HepG2 (cell line): ENCODE measurements around the gene DPH7. TPM values are rescaled to one million over a fixed set of nuclear protein-coding genes. Genes with fewer than 3 reads are reported as not detected.

Experiments used
- ATAC-seq: fragments of 200-7000 bp; cut with Tn5 transposase; 3 replicates; pipeline ENCODE4 v1.9.1; 2020; ENCODE audit warnings: mild to moderate bottlenecking, moderate library complexity
- BruUV-seq: library from RNA; stranded (reverse); fragments of 400-500 nt; replicated peaks from 2 replicates; lab custom pipeline; 2021; lab: Mats Ljungman, UMichigan
- CTCF ChIA-PET: fragments of 300-600 bp; formaldehyde crosslinking; extraction: SDS; loops from one replicate; lab custom pipeline; 2021; ENCODE audit warnings: low total read pairs, inconsistent platforms, low intra/inter-chr PET ratio; lab: Yijun Ruan, JAX
- POLR2A ChIA-PET: fragments of 350-600 bp; sonication (Branson Sonifier 250); formaldehyde crosslinking; loops from one replicate; lab custom pipeline; 2020; ENCODE audit warnings: antibody characterized with exemption, inconsistent platforms; lab: Yijun Ruan, JAX
- DNase-seq: peaks from one replicate; pipeline ENCODE4 v3.0.0-alpha.2; 2015; ENCODE audit warnings: low spot score
- FAIRE-seq: peaks from 3 replicates; lab custom pipeline; 2011; peaks lifted over from hg19 to GRCh38; lab: Jason Lieb, UNC
- H2AFZ ChIP-seq: one replicate; pipeline ENCODE4 v1.6.1; 2011; ENCODE audit warnings: low read length, inconsistent platforms
- H3K27ac ChIP-seq: fragments of 300-600 bp; 3 replicates; pipeline ENCODE4 v1.8.0; 2011; ENCODE audit warnings: mixed run types, mild to moderate bottlenecking, mixed read lengths, low read length, inconsistent platforms; ENCODE audit not compliant: insufficient read depth; ENCODE audit errors: extremely low read length
- H3K27me3 ChIP-seq, 2 experiments: fragments of 200-600 bp in 1 of 2; 2 replicates in 1 of 2; 3 replicates in 1 of 2; pipeline versions ENCODE4 v1.6.0 to v1.8.0; 2011; ENCODE audit warnings: low read length in 2 of 2, mild to moderate bottlenecking in 2 of 2, moderate library complexity in 2 of 2, inconsistent platforms in 1 of 2; ENCODE audit not compliant: insufficient read depth in 2 of 2, control insufficient read depth in 1 of 2
- H3K36me3 ChIP-seq, 2 experiments: fragments of 200-600 bp in 1 of 2; replicated peaks in 1 of 2; 2 replicates in 1 of 2; 3 replicates in 1 of 2; pipeline versions ENCODE4 v1.5.1 to v1.8.0; 2011; ENCODE audit warnings: low read length in 2 of 2, inconsistent platforms in 1 of 2; ENCODE audit not compliant: insufficient read depth in 2 of 2, control insufficient read depth in 1 of 2
- H3K4me1 ChIP-seq: 2 replicates; pipeline ENCODE4 v1.5.1; 2012; ENCODE audit warnings: low read length, inconsistent platforms; ENCODE audit not compliant: insufficient read depth
- H3K4me2 ChIP-seq: 2 replicates; pipeline ENCODE4 v1.6.0; 2011; ENCODE audit warnings: low read depth, low read length, inconsistent platforms
- H3K4me3 ChIP-seq, 3 experiments: fragments of 200-600 bp in 1 of 3; sonication (generic), shearing (Covaris generic) in 1 of 3; replicated peaks in 1 of 3; 2 replicates each; pipeline ENCODE4 v1.5.1; 2011 to 2016; ENCODE audit warnings: low read length in 3 of 3, inconsistent platforms in 2 of 3, low read depth in 2 of 3, mild to moderate bottlenecking in 2 of 3, control low read depth in 1 of 3, mixed read lengths in 1 of 3; ENCODE audit not compliant: insufficient read depth in 1 of 3
- H3K79me2 ChIP-seq: one replicate; pipeline ENCODE4 v1.6.1; 2011; ENCODE audit warnings: low read length, inconsistent platforms; ENCODE audit not compliant: insufficient read depth
- H3K9ac ChIP-seq: 2 replicates; pipeline ENCODE4 v1.6.0; 2011; ENCODE audit warnings: mild to moderate bottlenecking, low read depth, low read length, inconsistent platforms; ENCODE audit not compliant: insufficient read depth
- H3K9me3 ChIP-seq: 2 replicates; pipeline ENCODE4 v1.5.1; 2012; ENCODE audit warnings: mild to moderate bottlenecking, low read length
- H4K20me1 ChIP-seq: 2 replicates; pipeline ENCODE4 v1.6.0; 2011; ENCODE audit warnings: inconsistent platforms, mild to moderate bottlenecking, low read length, moderate library complexity; ENCODE audit not compliant: insufficient read depth
- EZH2 ChIP-seq: conservative IDR thresholded peaks from 2 replicates; pipeline ENCODE4 v1.6.1; 2012; ENCODE audit warnings: mild to moderate bottlenecking, low read depth, low read length, moderate library complexity
- ZBTB43 ChIP-seq: sonication (generic); formaldehyde crosslinking; conservative IDR thresholded peaks from 2 replicates; pipeline ENCODE4 v1.4.0; 2020; ENCODE audit warnings: missing genetic modification reagents
- ZSCAN9 ChIP-seq: IDR thresholded peaks from 2 replicates; pipeline ENCODE4 v1.6.1; 2016; ENCODE audit warnings: borderline replicate concordance
- WGBS: methylation state at CpG from one replicate; pipeline ENCODE4 v1.1.6; 2017; ENCODE audit warnings: low lambda C conversion rate; 5-methylcytosine and 5-hydroxymethylcytosine counted together
- in situ Hi-C: cut with HindIII; loops from 2 replicates; pipeline ENCODE4 v1.10.0; 2017; ENCODE audit warnings: low pct_unique_long_range_greater_than_20kb; ENCODE audit not compliant: extremely low pct_ligation_motif_present
- intact Hi-C: fragments of 100-400 bp; cut with micrococcal nuclease; formaldehyde crosslinking; loops from one replicate; pipeline ENCODE4 v1.10.0; 2022; ENCODE audit not compliant: unreplicated experiment
- polyA plus RNA-seq, 8 experiments: library from polyadenylated mRNA; depleted of rRNA in 3 of 8; stranded (reverse) in 7 of 8; unstranded in 1 of 8; fragments of >200 nt; fragmentation: Illumina TruSeq in 4 of 8; extraction: Trizol in 4 of 8; gene quantifications; 2 replicates each; pipeline versions ENCODE4 v1.2.1 to v1.2.3, GENCODE V29; 2011 to 2016; ENCODE audit warnings: low read depth in 4 of 8, missing spikeins in 1 of 8, mixed read lengths in 1 of 8; ENCODE audit not compliant: insufficient read depth in 1 of 8
- total RNA-seq, 5 experiments: library from RNA; depleted of rRNA; stranded (reverse); fragments of >200 nt; fragmentation: Illumina TruSeq; extraction: Trizol; gene quantifications; 2 replicates each; pipeline ENCODE4 v1.2.3, GENCODE V29; 2016; ENCODE audit warnings: low read depth in 1 of 5
- TF ChIP-seq, protein P1 (sequence below): sonication (generic); formaldehyde crosslinking; conservative IDR thresholded peaks from 2 replicates; pipeline ENCODE4 v1.4.0; 2020; ENCODE audit warnings: missing genetic modification reagents

DPH7 gene
- total and polyA plus RNA-seq, 2 of the 13 experiments (the other 11 are each of a cell fraction or from before 2014, with no cell fraction given): 27.6 to 31.6 TPM

GRCh38 chr9:137524981-137525317 is 53.8 kb downstream of the DPH7 start:
- in situ Hi-C loops (loop anchor here (10.0 kb wide), 1 partner anchor 240 kb away; no protein-coding TSS in a partner anchor), intact Hi-C loops (no loop called here)
- TF ChIP-seq ZSCAN9 (CRISPR knock-in tag) (no peak), ZBTB43 (no peak)
- H2AFZ ChIP-seq: no peak overlapping the region
- no peaks in the 10 kb centered on the region for H3K4me1 ChIP-seq
- no peak for DNase-seq
- no peaks in the 10 kb centered on the region for H3K27me3 ChIP-seq
- H3K9me3 ChIP-seq: no peaks in the 10 kb centered on the region
- H3K4me3 ChIP-seq: no peak overlapping the region
- H3K4me2 ChIP-seq: no peak overlapping the region
- no TSS peak for BruUV-seq
- no peak for FAIRE-seq
- no peaks in the 10 kb centered on the region for H3K36me3 ChIP-seq
- WGBS: 36% methylated on average over 4 of the region's 5 CpGs
- H3K9ac ChIP-seq: no peak overlapping the region
- H4K20me1 ChIP-seq: no peaks in the 10 kb centered on the region
- CTCF ChIA-PET: no interaction called here
- no peaks in the 10 kb centered on the region for H3K79me2 ChIP-seq
- POLR2A ChIA-PET: interaction anchor here (0.6 kb wide), 1 partner anchor 139 kb away, joined by 3 read pairs; no protein-coding TSS in a partner anchor
- ATAC-seq: peak; percentile 23; the same call in 1 of the 3 replicates
- no peak overlapping the region for H3K27ac ChIP-seq

GRCh38 chr9:137524161-137524980 is 54.4 kb downstream of the DPH7 start:
- Histone ChIP-seq H3K27ac (no peak overlapping the region), H3K79me2 (no peaks in the 10 kb centered on the region), H3K9ac (no peak overlapping the region), H2AFZ (no peak overlapping the region), H3K4me2 (no peak overlapping the region), H3K4me1 (no peaks in the 10 kb centered on the region), H3K9me3 (no peaks in the 10 kb centered on the region), H3K27me3 (no peaks in the 10 kb centered on the region), H3K4me3 (no peak overlapping the region), H3K36me3 (no peaks in the 10 kb centered on the region), H4K20me1 (no peaks in the 10 kb centered on the region)
- 83% methylated on average over 16 of the region's 33 CpGs for WGBS
- no TSS peak for BruUV-seq
- ChIA-PET POLR2A (interaction anchor here (0.6 kb wide), 1 partner anchor 139 kb away, joined by 3 read pairs; no protein-coding TSS in a partner anchor), CTCF (no interaction called here)
- TF ChIP-seq, protein P1, sequence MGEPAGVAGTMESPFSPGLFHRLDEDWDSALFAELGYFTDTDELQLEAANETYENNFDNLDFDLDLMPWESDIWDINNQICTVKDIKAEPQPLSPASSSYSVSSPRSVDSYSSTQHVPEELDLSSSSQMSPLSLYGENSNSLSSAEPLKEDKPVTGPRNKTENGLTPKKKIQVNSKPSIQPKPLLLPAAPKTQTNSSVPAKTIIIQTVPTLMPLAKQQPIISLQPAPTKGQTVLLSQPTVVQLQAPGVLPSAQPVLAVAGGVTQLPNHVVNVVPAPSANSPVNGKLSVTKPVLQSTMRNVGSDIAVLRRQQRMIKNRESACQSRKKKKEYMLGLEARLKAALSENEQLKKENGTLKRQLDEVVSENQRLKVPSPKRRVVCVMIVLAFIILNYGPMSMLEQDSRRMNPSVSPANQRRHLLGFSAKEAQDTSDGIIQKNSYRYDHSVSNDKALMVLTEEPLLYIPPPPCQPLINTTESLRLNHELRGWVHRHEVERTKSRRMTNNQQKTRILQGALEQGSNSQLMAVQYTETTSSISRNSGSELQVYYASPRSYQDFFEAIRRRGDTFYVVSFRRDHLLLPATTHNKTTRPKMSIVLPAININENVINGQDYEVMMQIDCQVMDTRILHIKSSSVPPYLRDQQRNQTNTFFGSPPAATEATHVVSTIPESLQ: no peak
- TF ChIP-seq EZH2: no peak
- intact Hi-C loops: no loop called here
- DNase-seq (no peak), ATAC-seq (no peak), FAIRE-seq (no peak)
- in situ Hi-C loops: loop anchor here (10.0 kb wide), 1 partner anchor 240 kb away; no protein-coding TSS in a partner anchor
